ENCODE data around the gene CYS1. TPM values are rescaled to one million over a fixed set of nuclear protein-coding genes. Genes with fewer than 3 reads are reported as not detected.

The CYS1 gene
- total and polyA plus RNA-seq, 2 of the 8 experiments (the other 6 are each of a cell fraction or from before 2014, with no cell fraction given): 0.09 to 0.13 TPM

- DNase-seq (ENCODE audit: low read depth in 1 of 2, low spot score in 2 of 2) (no peak), FAIRE-seq (no peak)
- H3K23ac ChIP-seq (ENCODE audit: insufficient read length): no peak overlapping the region
- H3K79me1 ChIP-seq (ENCODE audit: low read depth, low read length): peaks cover 11% of the 10 kb centered on the region
- no peak overlapping the region for H4K5ac ChIP-seq (ENCODE audit: insufficient read length, low read depth, low read length)
- ChIA-PET POLR2A (ENCODE audit: partially characterized antibody) (interaction anchor here (0.7 to 8.9 kb wide), 4 partner anchors 8 to 301 kb away, joined by 3 to 87 read pairs (median 4); no protein-coding TSS in a partner anchor), CTCF (ENCODE audit: partially characterized antibody) (interaction anchor here (0.7 to 12.5 kb wide), 14 partner anchors 16 to 322 kb away, joined by 3 to 141 read pairs (median 3); no protein-coding TSS in a partner anchor)
- no peak overlapping the region for H2AK5ac ChIP-seq (ENCODE audit: low read depth, low read length)
- H3K56ac ChIP-seq (replicated peaks; ENCODE audit: insufficient read length, low read depth, low read length): no peak overlapping the region
- no peak overlapping the region for H2BK5ac ChIP-seq (ENCODE audit: low read depth, low read length)
- no peak overlapping the region for H2BK15ac ChIP-seq (ENCODE audit: low read length)
- no peak overlapping the region for H3K9ac ChIP-seq (replicated peaks in 1 of 4; ENCODE audit: extremely low read depth in 1 of 4, low read depth in 3 of 4, low read length in 3 of 4)
- H3K4ac ChIP-seq (replicated peaks; ENCODE audit: insufficient read length, low read depth, low read length): no peak overlapping the region
- H3K23me2 ChIP-seq (ENCODE audit: low read depth, low read length): peaks cover 13% of the 10 kb centered on the region
- TF ChIP-seq KDM1A (IDR thresholded peaks at IDR 0.05; ENCODE audit: borderline replicate concordance, low read length): no peak
- TF ChIP-seq HDAC6 (IDR thresholded peaks at IDR 0.05; ENCODE audit: low read depth, low read length): no peak
- TF ChIP-seq, protein P1, sequence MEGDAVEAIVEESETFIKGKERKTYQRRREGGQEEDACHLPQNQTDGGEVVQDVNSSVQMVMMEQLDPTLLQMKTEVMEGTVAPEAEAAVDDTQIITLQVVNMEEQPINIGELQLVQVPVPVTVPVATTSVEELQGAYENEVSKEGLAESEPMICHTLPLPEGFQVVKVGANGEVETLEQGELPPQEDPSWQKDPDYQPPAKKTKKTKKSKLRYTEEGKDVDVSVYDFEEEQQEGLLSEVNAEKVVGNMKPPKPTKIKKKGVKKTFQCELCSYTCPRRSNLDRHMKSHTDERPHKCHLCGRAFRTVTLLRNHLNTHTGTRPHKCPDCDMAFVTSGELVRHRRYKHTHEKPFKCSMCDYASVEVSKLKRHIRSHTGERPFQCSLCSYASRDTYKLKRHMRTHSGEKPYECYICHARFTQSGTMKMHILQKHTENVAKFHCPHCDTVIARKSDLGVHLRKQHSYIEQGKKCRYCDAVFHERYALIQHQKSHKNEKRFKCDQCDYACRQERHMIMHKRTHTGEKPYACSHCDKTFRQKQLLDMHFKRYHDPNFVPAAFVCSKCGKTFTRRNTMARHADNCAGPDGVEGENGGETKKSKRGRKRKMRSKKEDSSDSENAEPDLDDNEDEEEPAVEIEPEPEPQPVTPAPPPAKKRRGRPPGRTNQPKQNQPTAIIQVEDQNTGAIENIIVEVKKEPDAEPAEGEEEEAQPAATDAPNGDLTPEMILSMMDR (IDR thresholded peaks at IDR 0.05; ENCODE audit: control extremely low read depth in 1 of 3, insufficient read depth in 1 of 3, low read depth in 1 of 3, low read length in 3 of 3): no peak
- no peak for TF ChIP-seq KDM4A (IDR thresholded peaks at IDR 0.05; ENCODE audit: low read depth, low read length, severe bottlenecking)
- no peak for TF ChIP-seq TAF7 (optimal IDR thresholded peaks at IDR 0.05; ENCODE audit: borderline replicate concordance, low read depth, low read length)
- no peak for TF ChIP-seq SUZ12 (IDR thresholded peaks at IDR 0.05; ENCODE audit: low read length)
- no peak for TF ChIP-seq SP2 (IDR thresholded peaks at IDR 0.05; ENCODE audit: low read length)
- TF ChIP-seq POLR2AphosphoS5 (IDR thresholded peaks at IDR 0.05; ENCODE audit: low read depth, low read length): peak; percentile 68; the same call in 1 of the 2 replicates
- peak in 1 of 2 experiments; percentile 42; a peak in 1 of 3 replicates for TF ChIP-seq POLR2A (IDR thresholded peaks at IDR 0.05; ENCODE audit: control extremely low read depth in 1 of 2, low read depth in 2 of 2, low read length in 2 of 2)
- no peak overlapping the region for H4K91ac ChIP-seq (replicated peaks; ENCODE audit: insufficient read length, low read length)
- no peak overlapping the region for H2AFZ ChIP-seq (ENCODE audit: low read length)
- no peak overlapping the region for H3K4me3 ChIP-seq (ENCODE audit: extremely low read depth in 1 of 4, insufficient read depth in 2 of 4, low read depth in 3 of 4, low read length in 4 of 4)
- peaks cover 6 to 21% of the 10 kb centered on the region in 2 experiments for H4K20me1 ChIP-seq (replicated peaks in 1 of 2; ENCODE audit: control insufficient read depth in 1 of 2, insufficient read depth in 2 of 2, low read length in 2 of 2)
- H3K4me1 ChIP-seq (replicated peaks in 1 of 4; ENCODE audit: control insufficient read depth in 3 of 4, insufficient read depth in 4 of 4, low read length in 3 of 4): peaks cover 0 to 6% (median 3%) of the 10 kb centered on the region in 4 experiments; a peak in 5 of 7 replicates
- peaks cover 0 to 39% of the 10 kb centered on the region in 2 experiments; a peak in 3 of 4 replicates for H3K79me2 ChIP-seq (ENCODE audit: control insufficient read depth in 1 of 2, insufficient read depth in 2 of 2, low read length in 2 of 2)
- H3K4me2 ChIP-seq (ENCODE audit: insufficient read depth in 1 of 2, low read depth in 2 of 2, low read length in 2 of 2): no peak overlapping the region
- H3K9me3 ChIP-seq (ENCODE audit: insufficient read depth in 2 of 2, low read depth in 1 of 2, low read length in 1 of 2): no peaks in the 10 kb centered on the region
- no peak overlapping the region for H3K18ac ChIP-seq (ENCODE audit: extremely low read depth, low read length)
- H2BK120ac ChIP-seq (replicated peaks; ENCODE audit: low read depth, low read length): no peak overlapping the region
- H2BK20ac ChIP-seq (ENCODE audit: low read length): no peak overlapping the region
- no peaks in the 10 kb centered on the region for H3K27me3 ChIP-seq (replicated peaks in 1 of 4; ENCODE audit: control insufficient read depth in 3 of 4, extremely low read depth in 1 of 4, insufficient read depth in 3 of 4, low read length in 3 of 4)
- no peak overlapping the region for H3K27ac ChIP-seq (ENCODE audit: low read depth, low read length)
- H3K36me3 ChIP-seq (ENCODE audit: control insufficient read depth in 2 of 4, insufficient read depth in 4 of 4, low read length in 3 of 4): peaks cover 26 to 73% (median 54%) of the 10 kb centered on the region in 4 experiments
- H4K8ac ChIP-seq (ENCODE audit: extremely low read depth, insufficient read depth, low read length): no peak overlapping the region
- no peak overlapping the region for H3K14ac ChIP-seq (ENCODE audit: insufficient read length)
- WGBS, 2 experiments (ENCODE audit: extremely low coverage in 1 of 2, insufficient coverage in 1 of 2, insufficient read length in 1 of 2, insufficient replicate concordance in 2 of 2, low coverage in 1 of 2, low lambda C conversion rate in 2 of 2, missing lambda C conversion rate in 1 of 2): 97% methylated on average over 6 of the region's 6 CpGs; no CpG with 5 or more reads in 1 of the 2 experiments
- no peak overlapping the region for H2BK12ac ChIP-seq (ENCODE audit: low read depth, low read length)
These were observed 45.8 kb upstream of the CYS1 start for GRCh38 chr2:10125842-10126631.

Measured in H1 (cell line).